Measurements from ENCODE around the gene MAP3K15. TPM values are rescaled to one million over a fixed set of nuclear protein-coding genes. Genes with fewer than 3 reads are reported as not detected.

The MAP3K15 gene
- total and polyA plus RNA-seq, 10 of the 15 experiments (the other 5 are each of a cell fraction or from before 2014, with no cell fraction given) = 0.03 to 0.16 TPM; not detected in 8

GRCh38 chrX:19541196-19541595, 25.9 kb upstream of the MAP3K15 start (continued):
- TF ChIP-seq, protein P1, sequence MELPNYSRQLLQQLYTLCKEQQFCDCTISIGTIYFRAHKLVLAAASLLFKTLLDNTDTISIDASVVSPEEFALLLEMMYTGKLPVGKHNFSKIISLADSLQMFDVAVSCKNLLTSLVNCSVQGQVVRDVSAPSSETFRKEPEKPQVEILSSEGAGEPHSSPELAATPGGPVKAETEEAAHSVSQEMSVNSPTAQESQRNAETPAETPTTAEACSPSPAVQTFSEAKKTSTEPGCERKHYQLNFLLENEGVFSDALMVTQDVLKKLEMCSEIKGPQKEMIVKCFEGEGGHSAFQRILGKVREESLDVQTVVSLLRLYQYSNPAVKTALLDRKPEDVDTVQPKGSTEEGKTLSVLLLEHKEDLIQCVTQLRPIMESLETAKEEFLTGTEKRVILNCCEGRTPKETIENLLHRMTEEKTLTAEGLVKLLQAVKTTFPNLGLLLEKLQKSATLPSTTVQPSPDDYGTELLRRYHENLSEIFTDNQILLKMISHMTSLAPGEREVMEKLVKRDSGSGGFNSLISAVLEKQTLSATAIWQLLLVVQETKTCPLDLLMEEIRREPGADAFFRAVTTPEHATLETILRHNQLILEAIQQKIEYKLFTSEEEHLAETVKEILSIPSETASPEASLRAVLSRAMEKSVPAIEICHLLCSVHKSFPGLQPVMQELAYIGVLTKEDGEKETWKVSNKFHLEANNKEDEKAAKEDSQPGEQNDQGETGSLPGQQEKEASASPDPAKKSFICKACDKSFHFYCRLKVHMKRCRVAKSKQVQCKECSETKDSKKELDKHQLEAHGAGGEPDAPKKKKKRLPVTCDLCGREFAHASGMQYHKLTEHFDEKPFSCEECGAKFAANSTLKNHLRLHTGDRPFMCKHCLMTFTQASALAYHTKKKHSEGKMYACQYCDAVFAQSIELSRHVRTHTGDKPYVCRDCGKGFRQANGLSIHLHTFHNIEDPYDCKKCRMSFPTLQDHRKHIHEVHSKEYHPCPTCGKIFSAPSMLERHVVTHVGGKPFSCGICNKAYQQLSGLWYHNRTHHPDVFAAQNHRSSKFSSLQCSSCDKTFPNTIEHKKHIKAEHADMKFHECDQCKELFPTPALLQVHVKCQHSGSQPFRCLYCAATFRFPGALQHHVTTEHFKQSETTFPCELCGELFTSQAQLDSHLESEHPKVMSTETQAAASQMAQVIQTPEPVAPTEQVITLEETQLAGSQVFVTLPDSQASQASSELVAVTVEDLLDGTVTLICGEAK (IDR thresholded peaks at IDR 0.05; ENCODE audit: borderline replicate concordance) = no peak
- no peak for TF ChIP-seq LARP7 (IDR thresholded peaks at IDR 0.05)
- no peak for TF ChIP-seq USF2 (IDR thresholded peaks at IDR 0.05; ENCODE audit: borderline replicate concordance, low read depth, low read length)
- TF ChIP-seq CEBPB (IDR thresholded peaks at IDR 0.05; ENCODE audit: borderline replicate concordance in 1 of 2, low read depth in 2 of 2, low read length in 2 of 2) = no peak
- TF ChIP-seq RBBP5 (conservative IDR thresholded peaks at IDR 0.05) = no peak
- no peak for TF ChIP-seq CBFB (IDR thresholded peaks at IDR 0.05; ENCODE audit: low read depth)
- no peak for TF ChIP-seq CBX5 (IDR thresholded peaks at IDR 0.05; ENCODE audit: low read depth)

DNA sequence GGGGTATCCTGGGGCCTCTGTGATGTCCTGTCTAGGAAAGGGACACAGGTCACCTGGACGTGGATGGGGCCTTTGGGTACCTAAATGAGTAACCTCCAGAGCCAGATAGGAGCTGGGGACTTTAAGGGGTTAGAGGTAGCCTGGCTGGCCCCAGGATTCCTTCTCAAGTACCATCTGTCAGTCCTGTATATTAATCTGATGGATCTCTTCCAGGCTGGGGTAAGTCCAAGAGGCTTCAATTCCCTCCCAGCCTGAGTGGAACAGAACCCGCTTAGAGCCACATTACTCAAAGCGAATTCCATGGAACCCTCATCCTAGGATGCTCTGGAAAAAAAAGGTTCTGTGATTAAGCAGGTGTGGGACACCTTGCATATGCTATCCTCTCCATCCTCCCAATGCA, 24.8 kb upstream of the MAP3K15 start:
- CTCF ChIA-PET = no interaction called here
- SMC1A ChIA-PET (ENCODE audit: uncharacterized antibody, unreplicated experiment) = no interaction called here
- Histone ChIP-seq H2AFZ (ENCODE audit: control insufficient read depth, low read depth, low read length) (no peak overlapping the region), H3K4me2 (ENCODE audit: control insufficient read depth, insufficient read depth) (no peak overlapping the region), H3K79me2 (ENCODE audit: control insufficient read depth, insufficient read depth, low read length) (no peaks in the 10 kb centered on the region), H3K9me3 (replicated peaks; ENCODE audit: control insufficient read depth, insufficient read depth, low read length) (no peaks in the 10 kb centered on the region), H3K36me3 (ENCODE audit: control insufficient read depth in 2 of 2, insufficient read depth in 2 of 2, low read length in 1 of 2) (peaks cover 0 to 16% of the 10 kb centered on the region in 2 experiments; a peak in 2 of 4 replicates), H3K4me1 (ENCODE audit: control insufficient read depth, insufficient read depth, low read length) (no peaks in the 10 kb centered on the region), H3K27ac (ENCODE audit: control insufficient read depth, insufficient read depth) (no peak overlapping the region), H4K20me1 (ENCODE audit: control insufficient read depth, insufficient read depth) (no peaks in the 10 kb centered on the region), H3K4me3 (no peak overlapping the region), H3K27me3 (replicated peaks in 1 of 2; ENCODE audit: control insufficient read depth in 2 of 2, insufficient read depth in 2 of 2, low read length in 1 of 2) (no peaks in the 10 kb centered on the region), H3K9ac (ENCODE audit: control insufficient read depth, insufficient read depth, low read length) (no peak overlapping the region)
- no peak for DNase-seq (ENCODE audit: low read depth, low spot score)
- in situ Hi-C loops (cut with MboI) (no loop called here), intact Hi-C loops (cut with micrococcal nuclease; ENCODE audit: unreplicated experiment) (loop anchor here (5.0 kb wide), 1 partner anchor 527 kb away; no protein-coding TSS in a partner anchor)
- no peak for ATAC-seq
- BruUV-seq (replicated peaks) = no TSS peak
- no peak for FAIRE-seq
- RAD21 ChIA-PET (ENCODE audit: unreplicated experiment) = no interaction called here
- POLR2A ChIA-PET = no interaction called here
- WGBS (ENCODE audit: insufficient coverage, insufficient replicate concordance, low lambda C conversion rate, missing lambda C conversion rate) = 52% methylated on average over 3 of the region's 3 CpGs
- TF ChIP-seq CBX3 (IDR thresholded peaks at IDR 0.05; ENCODE audit: borderline replicate concordance, low read depth) (no peak), IRF4 (IDR thresholded peaks at IDR 0.05; ENCODE audit: low read depth, low read length) (no peak), ZNF207 (IDR thresholded peaks at IDR 0.05; ENCODE audit: borderline replicate concordance) (no peak), BCL11A (IDR thresholded peaks at IDR 0.05; ENCODE audit: low read depth, low read length) (no peak), EED (IDR thresholded peaks at IDR 0.05; ENCODE audit: low read depth) (no peak), NR2C2 (IDR thresholded peaks at IDR 0.05; ENCODE audit: borderline replicate concordance, control insufficient read depth, insufficient read length, low read depth) (no peak), CREM (IDR thresholded peaks at IDR 0.05; ENCODE audit: low read depth) (no peak), PML (IDR thresholded peaks at IDR 0.05; ENCODE audit: low read length) (no peak), SUZ12 (IDR thresholded peaks at IDR 0.05; ENCODE audit: unreplicated experiment) (no peak), TCF7 (IDR thresholded peaks at IDR 0.05; ENCODE audit: borderline replicate concordance) (no peak), CBX5 (IDR thresholded peaks at IDR 0.05; ENCODE audit: low read depth) (no peak)
- TF ChIP-seq, protein P2, sequence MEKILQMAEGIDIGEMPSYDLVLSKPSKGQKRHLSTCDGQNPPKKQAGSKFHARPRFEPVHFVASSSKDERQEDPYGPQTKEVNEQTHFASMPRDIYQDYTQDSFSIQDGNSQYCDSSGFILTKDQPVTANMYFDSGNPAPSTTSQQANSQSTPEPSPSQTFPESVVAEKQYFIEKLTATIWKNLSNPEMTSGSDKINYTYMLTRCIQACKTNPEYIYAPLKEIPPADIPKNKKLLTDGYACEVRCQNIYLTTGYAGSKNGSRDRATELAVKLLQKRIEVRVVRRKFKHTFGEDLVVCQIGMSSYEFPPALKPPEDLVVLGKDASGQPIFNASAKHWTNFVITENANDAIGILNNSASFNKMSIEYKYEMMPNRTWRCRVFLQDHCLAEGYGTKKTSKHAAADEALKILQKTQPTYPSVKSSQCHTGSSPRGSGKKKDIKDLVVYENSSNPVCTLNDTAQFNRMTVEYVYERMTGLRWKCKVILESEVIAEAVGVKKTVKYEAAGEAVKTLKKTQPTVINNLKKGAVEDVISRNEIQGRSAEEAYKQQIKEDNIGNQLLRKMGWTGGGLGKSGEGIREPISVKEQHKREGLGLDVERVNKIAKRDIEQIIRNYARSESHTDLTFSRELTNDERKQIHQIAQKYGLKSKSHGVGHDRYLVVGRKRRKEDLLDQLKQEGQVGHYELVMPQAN (conservative IDR thresholded peaks at IDR 0.05) = no peak
